ENCODE results near the gene MEX3A. TPM values are rescaled to one million over a fixed set of nuclear protein-coding genes. Genes with fewer than 3 reads are reported as not detected.

Gene MEX3A
- total RNA-seq, 2 experiments from 2014 or later: 5.3 TPM

GRCh38 chr1:156100205-156100995 is 18.1 kb upstream of the MEX3A start:
- CTCF ChIA-PET (ENCODE audit: unreplicated experiment): interaction anchor here (0.6 to 2.5 kb wide), 2 partner anchors 28 to 77 kb away, joined by 3 to 8 read pairs; no protein-coding TSS in a partner anchor

GRCh38 chr1:156099282-156099681 is 17.0 kb upstream of the MEX3A start:
- ChIA-PET CTCF (ENCODE audit: unreplicated experiment) (interaction anchor here (2.5 kb wide), 1 partner anchor 29 kb away, joined by 8 read pairs; no protein-coding TSS in a partner anchor), POLR2A (interaction anchor here (0.6 to 1.4 kb wide), 5 partner anchors 22 to 236 kb away, joined by 3 to 4 read pairs (median 3); no protein-coding TSS in a partner anchor)
- Histone ChIP-seq H2AFZ (ENCODE audit: low read length) (no peak overlapping the region), H3K4me1 (ENCODE audit: insufficient read depth, low read length, poor library complexity, severe bottlenecking) (peaks cover 18% of the 10 kb centered on the region), H3K4me3 (ENCODE audit: low read depth, low read length, poor library complexity, severe bottlenecking) (no peak overlapping the region), H4K20me1 (ENCODE audit: insufficient read depth, low read length) (no peaks in the 10 kb centered on the region), H3K79me2 (ENCODE audit: insufficient read depth, low read depth, low read length) (no peaks in the 10 kb centered on the region), H3K9me3 (ENCODE audit: low read length) (no peaks in the 10 kb centered on the region), H3K27ac (ENCODE audit: low read depth, low read length, poor library complexity, severe bottlenecking) (no peak overlapping the region), H3K36me3 (ENCODE audit: insufficient read depth, low read length) (no peaks in the 10 kb centered on the region), H3K9me2 (ENCODE audit: insufficient read depth, low read length) (no peaks in the 10 kb centered on the region), H3K4me2 (ENCODE audit: low read length) (no peak overlapping the region)
- intact Hi-C loops (cut with micrococcal nuclease; ENCODE audit: unreplicated experiment): no loop called here
- DNase-seq (ENCODE audit: low spot score): no peak
- TF ChIP-seq CTCF (conservative IDR thresholded peaks at IDR 0.05; ENCODE audit: low read length) (no peak), EZH2phosphoT487 (IDR thresholded peaks at IDR 0.05; ENCODE audit: borderline replicate concordance, low read depth, low read length) (no peak)
- no TSS peak for BruUV-seq (replicated peaks)

More at GRCh38 chr1:156100205-156100995, 18.1 kb upstream of the MEX3A start:
- TF ChIP-seq CTCF (conservative IDR thresholded peaks at IDR 0.05; ENCODE audit: low read length) (no peak), EZH2phosphoT487 (IDR thresholded peaks at IDR 0.05; ENCODE audit: borderline replicate concordance, low read depth, low read length) (no peak)
- no peak overlapping the region for H3K4me3 ChIP-seq (ENCODE audit: low read depth, low read length, poor library complexity, severe bottlenecking)
- no peak overlapping the region for H2AFZ ChIP-seq (ENCODE audit: low read length)
- no peaks in the 10 kb centered on the region for H3K79me2 ChIP-seq (ENCODE audit: insufficient read depth, low read depth, low read length)
- BruUV-seq (replicated peaks): no TSS peak
- H4K20me1 ChIP-seq (ENCODE audit: insufficient read depth, low read length): no peaks in the 10 kb centered on the region
- no peak overlapping the region for H3K4me2 ChIP-seq (ENCODE audit: low read length)
- POLR2A ChIA-PET: no interaction called here
- no peak overlapping the region for H3K27ac ChIP-seq (ENCODE audit: low read depth, low read length, poor library complexity, severe bottlenecking)
- no peaks in the 10 kb centered on the region for H3K9me2 ChIP-seq (ENCODE audit: insufficient read depth, low read length)
- H3K4me1 ChIP-seq (ENCODE audit: insufficient read depth, low read length, poor library complexity, severe bottlenecking): peaks cover 18% of the 10 kb centered on the region
- intact Hi-C loops (cut with micrococcal nuclease; ENCODE audit: unreplicated experiment): no loop called here
- no peaks in the 10 kb centered on the region for H3K36me3 ChIP-seq (ENCODE audit: insufficient read depth, low read length)
- DNase-seq (ENCODE audit: low spot score): no peak
- H3K9me3 ChIP-seq (ENCODE audit: low read length): no peaks in the 10 kb centered on the region

DNA sequence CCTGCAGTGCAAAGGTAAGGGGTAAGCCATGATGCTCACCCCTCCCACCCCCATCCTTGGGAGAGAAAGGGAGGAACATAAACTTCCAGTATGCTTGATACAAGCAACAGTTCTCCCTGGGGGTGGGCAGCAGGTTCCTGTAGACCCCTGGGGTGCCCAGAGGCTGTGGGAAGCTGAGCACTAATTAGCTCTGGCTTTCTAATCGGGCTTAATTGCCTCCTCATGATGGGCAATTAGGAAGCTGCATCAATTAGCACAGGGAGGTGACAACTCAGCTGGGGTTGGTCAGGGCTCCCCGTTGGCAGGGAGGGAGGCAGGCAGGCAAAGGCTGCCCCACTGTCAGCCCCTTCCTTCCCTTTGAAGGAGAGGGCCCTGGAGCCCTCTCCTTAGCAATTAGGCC is 16.5 kb upstream of the MEX3A start:
- Histone ChIP-seq H3K4me3 (ENCODE audit: low read depth, low read length, poor library complexity, severe bottlenecking) (no peak overlapping the region), H3K27ac (ENCODE audit: low read depth, low read length, poor library complexity, severe bottlenecking) (no peak overlapping the region), H4K20me1 (ENCODE audit: insufficient read depth, low read length) (no peaks in the 10 kb centered on the region), H3K79me2 (ENCODE audit: insufficient read depth, low read depth, low read length) (no peaks in the 10 kb centered on the region), H3K4me1 (ENCODE audit: insufficient read depth, low read length, poor library complexity, severe bottlenecking) (peaks cover 18% of the 10 kb centered on the region), H3K4me2 (ENCODE audit: low read length) (no peak overlapping the region), H3K9me3 (ENCODE audit: low read length) (no peaks in the 10 kb centered on the region), H3K36me3 (ENCODE audit: insufficient read depth, low read length) (no peaks in the 10 kb centered on the region), H3K9me2 (ENCODE audit: insufficient read depth, low read length) (no peaks in the 10 kb centered on the region), H2AFZ (ENCODE audit: low read length) (no peak overlapping the region)
- BruUV-seq (replicated peaks): no TSS peak
- no peak for TF ChIP-seq CTCF (conservative IDR thresholded peaks at IDR 0.05; ENCODE audit: low read length)
- no peak for TF ChIP-seq EZH2phosphoT487 (IDR thresholded peaks at IDR 0.05; ENCODE audit: borderline replicate concordance, low read depth, low read length)
- intact Hi-C loops (cut with micrococcal nuclease; ENCODE audit: unreplicated experiment): no loop called here
- POLR2A ChIA-PET: interaction anchor here (0.6 to 1.4 kb wide), 6 partner anchors 22 to 236 kb away, joined by 3 to 4 read pairs (median 4); no protein-coding TSS in a partner anchor
- CTCF ChIA-PET (ENCODE audit: unreplicated experiment): interaction anchor here (2.5 kb wide), 1 partner anchor 29 kb away, joined by 8 read pairs; no protein-coding TSS in a partner anchor
- DNase-seq (ENCODE audit: low spot score): no peak

Measured in OCI-LY7 (cell line).